HEK293 (cell line): Measurements from ENCODE around the gene CHD2.

Experiments
- CTCF ChIA-PET: fragments of 350-600 bp; formaldehyde crosslinking; extraction: SDS; loops from one replicate; lab custom pipeline; 2021; ENCODE audit warnings: antibody characterized with exemption; lab: Yijun Ruan, JAX
- POLR2A ChIA-PET: fragments of 300-600 bp; formaldehyde crosslinking; extraction: SDS; loops from one replicate; lab custom pipeline; 2020; ENCODE audit warnings: antibody characterized with exemption, inconsistent platforms; lab: Yijun Ruan, JAX
- H3K27ac ChIP-seq: fragments of 200-500 bp; sonication (Bioruptor generic); 2 replicates; pipeline ENCODE4 v1.5.1; 2014; ENCODE audit warnings: low read depth, low read length, control low read depth, inconsistent platforms; ENCODE audit errors: extremely low read depth
- H3K36me3 ChIP-seq, 2 experiments: fragments of 200-500 bp in 1 of 2; sonication (Bioruptor generic) in 1 of 2; 1 replicate in 1 of 2; 2 replicates in 1 of 2; pipeline ENCODE4 v1.5.1; 2014 to 2017; ENCODE audit warnings: inconsistent platforms in 2 of 2, low read length in 2 of 2; ENCODE audit not compliant: control insufficient read depth in 2 of 2, insufficient read depth in 1 of 2
- H3K4me1 ChIP-seq: fragments of 200-500 bp; sonication (Bioruptor generic); 2 replicates; pipeline ENCODE4 v1.5.1; 2014; ENCODE audit warnings: mild to moderate bottlenecking, low read length, inconsistent platforms; ENCODE audit not compliant: control insufficient read depth, insufficient read depth
- H3K4me3 ChIP-seq: 2 replicates; pipeline ENCODE4 v1.5.1; 2011; ENCODE audit warnings: low read depth, mild to moderate bottlenecking, control low read depth, low read length, moderate library complexity
- H3K9me3 ChIP-seq: fragments of 200-500 bp; sonication (Bioruptor generic); 2 replicates; pipeline ENCODE4 v1.5.1; 2014; ENCODE audit warnings: low read depth, low read length, inconsistent platforms; ENCODE audit not compliant: control insufficient read depth, insufficient read depth
- GLIS2 ChIP-seq: fragments of 450-650 bp; formaldehyde crosslinking; IDR thresholded peaks from 2 replicates; pipeline ENCODE4 v1.5.1; 2016; ENCODE audit warnings: missing biosample characterization, missing genetic modification characterization
- MEIS1 ChIP-seq: sonication (generic); formaldehyde crosslinking; IDR thresholded peaks from 2 replicates; pipeline ENCODE4 v1.8.1; 2022; ENCODE audit warnings: missing genetic modification reagents, mild to moderate bottlenecking, borderline replicate concordance
- ZNF114 ChIP-seq: fragments of 450-650 bp; formaldehyde crosslinking; IDR thresholded peaks from 2 replicates; pipeline ENCODE4 v1.5.0; 2017; ENCODE audit warnings: missing biosample characterization, missing genetic modification characterization
- ZNF174 ChIP-seq: fragments of 450-650 bp; formaldehyde crosslinking; IDR thresholded peaks from 2 replicates; pipeline ENCODE4 v1.5.0; 2017; ENCODE audit warnings: missing biosample characterization, mild to moderate bottlenecking, missing genetic modification characterization
- ZNF341 ChIP-seq: fragments of 450-650 bp; formaldehyde crosslinking; IDR thresholded peaks from 2 replicates; pipeline ENCODE4; 2016; ENCODE audit warnings: low read depth, missing biosample characterization, missing genetic modification characterization
- ZNF350 ChIP-seq: fragments of 450-650 bp; formaldehyde crosslinking; IDR thresholded peaks from 2 replicates; pipeline ENCODE4 v1.5.0; 2017; ENCODE audit warnings: missing biosample characterization, mild to moderate bottlenecking, missing genetic modification characterization
- ZNF37A ChIP-seq: fragments of 450-650 bp; IDR thresholded peaks from 2 replicates; pipeline ENCODE4 v1.5.1; 2018; ENCODE audit warnings: missing biosample characterization, missing genetic modification characterization
- ZNF76 ChIP-seq: fragments of 450-650 bp; formaldehyde crosslinking; IDR thresholded peaks from 2 replicates; pipeline ENCODE4; 2016; ENCODE audit warnings: low read depth, missing biosample characterization, missing genetic modification characterization, borderline replicate concordance
- TF ChIP-seq, protein P1 (sequence below): sonication (generic); formaldehyde crosslinking; IDR thresholded peaks from 2 replicates; pipeline ENCODE4 v1.8.1; 2022; ENCODE audit warnings: mild to moderate bottlenecking, moderate library complexity, missing genetic modification reagents
- TF ChIP-seq, protein P2 (sequence below): fragments of 450-650 bp; IDR thresholded peaks from 2 replicates; pipeline ENCODE4 v1.5.1; 2018; ENCODE audit warnings: missing biosample characterization, mild to moderate bottlenecking, missing genetic modification characterization
- TF ChIP-seq, protein P3 (sequence below): fragments of 450-650 bp; formaldehyde crosslinking; IDR thresholded peaks from 2 replicates; pipeline ENCODE4 v1.5.1; 2017; ENCODE audit warnings: missing biosample characterization, missing genetic modification characterization
- TF ChIP-seq, protein P4 (sequence below): fragments of 450-650 bp; formaldehyde crosslinking; IDR thresholded peaks from 2 replicates; pipeline ENCODE4 v1.5.1; 2016; ENCODE audit warnings: missing biosample characterization, missing genetic modification characterization
- TF ChIP-seq, protein P5 (sequence below): fragments of 450-650 bp; formaldehyde crosslinking; IDR thresholded peaks from 2 replicates; pipeline ENCODE4 v1.5.1; 2016; ENCODE audit warnings: missing biosample characterization, missing genetic modification characterization

The CHD2 gene

DNA sequence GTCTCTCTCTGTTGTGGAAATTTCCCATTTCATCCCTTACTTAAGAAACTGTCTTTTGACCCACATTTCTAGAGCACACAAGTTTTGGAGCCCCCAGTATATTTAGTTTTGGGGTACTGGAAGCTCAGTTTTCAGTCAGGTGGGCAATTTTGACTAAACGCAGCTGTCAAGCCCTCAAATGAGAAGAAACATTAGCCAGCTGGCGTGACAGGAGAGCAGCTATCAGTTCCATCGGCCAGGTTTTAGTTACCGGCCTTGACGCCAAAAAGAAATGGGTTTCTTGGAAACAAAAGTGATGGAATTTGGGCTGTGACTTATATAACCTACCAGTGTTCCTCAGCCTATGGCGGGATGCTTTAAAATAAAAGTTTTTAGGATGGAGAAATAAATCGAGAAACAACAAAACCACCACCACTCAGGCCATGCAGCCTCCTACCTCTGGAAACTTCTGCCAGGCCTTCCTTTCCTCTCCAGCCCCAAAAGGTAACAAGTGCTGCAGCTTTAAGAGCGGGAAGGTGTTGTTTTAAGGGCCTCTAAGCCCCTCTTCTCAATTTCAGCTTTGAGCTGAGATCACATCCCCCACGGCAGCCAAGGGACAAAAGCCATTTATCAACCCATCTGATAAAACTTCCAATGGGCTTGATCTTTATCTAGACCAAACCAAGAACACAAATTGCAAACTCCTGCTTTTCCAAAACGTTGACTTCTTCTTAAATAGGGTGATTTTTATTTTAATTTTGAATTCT, 170.6 kb downstream of the CHD2 start:
- H3K4me1 ChIP-seq = peaks cover 51% of the 10 kb centered on the region
- H3K36me3 ChIP-seq = peaks cover 0 to 6% of the 10 kb centered on the region in 2 experiments; a peak in 1 of 3 replicates
- TF ChIP-seq GLIS2 (tag by site-specific recombination) (no peak), ZNF174 (tag by site-specific recombination) (no peak), ZNF350 (tag by site-specific recombination) (no peak), ZNF37A (tag by site-specific recombination) (no peak)
- TF ChIP-seq, protein P1, sequence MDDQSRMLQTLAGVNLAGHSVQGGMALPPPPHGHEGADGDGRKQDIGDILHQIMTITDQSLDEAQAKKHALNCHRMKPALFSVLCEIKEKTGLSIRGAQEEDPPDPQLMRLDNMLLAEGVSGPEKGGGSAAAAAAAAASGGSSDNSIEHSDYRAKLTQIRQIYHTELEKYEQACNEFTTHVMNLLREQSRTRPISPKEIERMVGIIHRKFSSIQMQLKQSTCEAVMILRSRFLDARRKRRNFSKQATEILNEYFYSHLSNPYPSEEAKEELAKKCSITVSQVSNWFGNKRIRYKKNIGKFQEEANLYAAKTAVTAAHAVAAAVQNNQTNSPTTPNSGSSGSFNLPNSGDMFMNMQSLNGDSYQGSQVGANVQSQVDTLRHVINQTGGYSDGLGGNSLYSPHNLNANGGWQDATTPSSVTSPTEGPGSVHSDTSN = no peak
- TF ChIP-seq, protein P2, sequence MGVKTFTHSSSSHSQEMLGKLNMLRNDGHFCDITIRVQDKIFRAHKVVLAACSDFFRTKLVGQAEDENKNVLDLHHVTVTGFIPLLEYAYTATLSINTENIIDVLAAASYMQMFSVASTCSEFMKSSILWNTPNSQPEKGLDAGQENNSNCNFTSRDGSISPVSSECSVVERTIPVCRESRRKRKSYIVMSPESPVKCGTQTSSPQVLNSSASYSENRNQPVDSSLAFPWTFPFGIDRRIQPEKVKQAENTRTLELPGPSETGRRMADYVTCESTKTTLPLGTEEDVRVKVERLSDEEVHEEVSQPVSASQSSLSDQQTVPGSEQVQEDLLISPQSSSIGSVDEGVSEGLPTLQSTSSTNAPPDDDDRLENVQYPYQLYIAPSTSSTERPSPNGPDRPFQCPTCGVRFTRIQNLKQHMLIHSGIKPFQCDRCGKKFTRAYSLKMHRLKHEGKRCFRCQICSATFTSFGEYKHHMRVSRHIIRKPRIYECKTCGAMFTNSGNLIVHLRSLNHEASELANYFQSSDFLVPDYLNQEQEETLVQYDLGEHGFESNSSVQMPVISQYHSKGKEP (tag by site-specific recombination) = no peak
- no peaks in the 10 kb centered on the region for H3K9me3 ChIP-seq
- no peak overlapping the region for H3K4me3 ChIP-seq
- CTCF ChIA-PET = interaction anchor here (0.6 to 4.3 kb wide), 3 partner anchors 11 to 803 kb away, joined by 3 to 25 read pairs (median 3); no protein-coding TSS in a partner anchor
- H3K27ac ChIP-seq = no peak overlapping the region; the same call in none of the 2 replicates
- POLR2A ChIA-PET = interaction anchor here (0.6 kb wide), 2 partner anchors 1128 to 1436 kb away, joined by 4 to 5 read pairs; no protein-coding TSS in a partner anchor

DNA sequence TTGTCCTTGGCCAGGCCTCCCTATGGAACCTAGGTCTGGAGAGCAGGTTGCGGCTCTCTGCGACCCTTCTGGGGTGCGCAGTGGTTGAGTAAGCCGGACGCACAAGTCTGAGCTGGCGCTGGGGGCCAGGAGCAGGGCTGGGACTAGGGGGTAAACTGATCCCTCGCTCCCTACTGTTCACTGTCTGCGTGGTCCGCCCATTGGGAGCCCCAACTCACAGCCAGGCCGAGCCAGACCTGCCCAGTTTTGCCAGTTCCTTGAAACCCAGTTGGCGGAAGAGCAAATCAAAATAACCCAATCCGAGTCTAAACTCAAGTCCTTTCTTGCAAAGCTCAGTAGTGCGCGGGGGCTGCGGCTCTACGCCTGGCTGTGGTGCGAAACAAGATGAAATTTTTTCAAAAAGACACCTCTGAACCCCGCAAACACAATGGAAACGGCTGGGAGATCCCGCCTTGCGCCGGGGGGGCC, 171.4 kb downstream of the CHD2 start:
- Histone ChIP-seq H3K36me3 (no peaks in the 10 kb centered on the region), H3K27ac (no peak overlapping the region; the same call in 1 of the 2 replicates), H3K4me1 (peaks cover 51% of the 10 kb centered on the region), H3K4me3 (peak overlapping the region; percentile 72), H3K9me3 (no peaks in the 10 kb centered on the region)
- POLR2A ChIA-PET = interaction anchor here (0.6 kb wide), 1 partner anchor 339 kb away, joined by 4 read pairs; no protein-coding TSS in a partner anchor
- CTCF ChIA-PET = interaction anchor here (0.6 to 4.3 kb wide), 4 partner anchors 16 to 902 kb away, joined by 3 to 25 read pairs (median 4); no protein-coding TSS in a partner anchor
- 0 out of 2 replicates have a peak, but pooled peaks have one; percentile 57 for TF ChIP-seq ZNF341 (tag by site-specific recombination)
- TF ChIP-seq ZNF76 (tag by site-specific recombination) = no peak
- TF ChIP-seq, protein P3, sequence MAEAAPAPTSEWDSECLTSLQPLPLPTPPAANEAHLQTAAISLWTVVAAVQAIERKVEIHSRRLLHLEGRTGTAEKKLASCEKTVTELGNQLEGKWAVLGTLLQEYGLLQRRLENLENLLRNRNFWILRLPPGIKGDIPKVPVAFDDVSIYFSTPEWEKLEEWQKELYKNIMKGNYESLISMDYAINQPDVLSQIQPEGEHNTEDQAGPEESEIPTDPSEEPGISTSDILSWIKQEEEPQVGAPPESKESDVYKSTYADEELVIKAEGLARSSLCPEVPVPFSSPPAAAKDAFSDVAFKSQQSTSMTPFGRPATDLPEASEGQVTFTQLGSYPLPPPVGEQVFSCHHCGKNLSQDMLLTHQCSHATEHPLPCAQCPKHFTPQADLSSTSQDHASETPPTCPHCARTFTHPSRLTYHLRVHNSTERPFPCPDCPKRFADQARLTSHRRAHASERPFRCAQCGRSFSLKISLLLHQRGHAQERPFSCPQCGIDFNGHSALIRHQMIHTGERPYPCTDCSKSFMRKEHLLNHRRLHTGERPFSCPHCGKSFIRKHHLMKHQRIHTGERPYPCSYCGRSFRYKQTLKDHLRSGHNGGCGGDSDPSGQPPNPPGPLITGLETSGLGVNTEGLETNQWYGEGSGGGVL (tag by site-specific recombination) = no peak
- no peak for TF ChIP-seq ZNF114 (tag by site-specific recombination)
- TF ChIP-seq, protein P4, sequence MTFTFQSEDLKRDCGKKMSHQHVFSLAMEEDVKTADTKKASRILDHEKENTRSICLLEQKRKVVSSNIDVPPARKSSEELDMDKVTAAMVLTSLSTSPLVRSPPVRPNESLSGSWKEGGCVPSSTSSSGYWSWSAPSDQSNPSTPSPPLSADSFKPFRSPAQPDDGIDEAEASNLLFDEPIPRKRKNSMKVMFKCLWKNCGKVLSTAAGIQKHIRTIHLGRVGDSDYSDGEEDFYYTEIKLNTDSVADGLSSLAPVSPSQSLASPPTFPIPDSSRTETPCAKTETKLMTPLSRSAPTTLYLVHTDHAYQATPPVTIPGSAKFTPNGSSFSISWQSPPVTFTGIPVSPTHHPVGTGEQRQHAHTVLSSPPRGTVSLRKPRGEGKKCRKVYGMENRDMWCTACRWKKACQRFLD (tag by site-specific recombination) = no peak
- TF ChIP-seq MEIS1 = no peak
- TF ChIP-seq, protein P5, sequence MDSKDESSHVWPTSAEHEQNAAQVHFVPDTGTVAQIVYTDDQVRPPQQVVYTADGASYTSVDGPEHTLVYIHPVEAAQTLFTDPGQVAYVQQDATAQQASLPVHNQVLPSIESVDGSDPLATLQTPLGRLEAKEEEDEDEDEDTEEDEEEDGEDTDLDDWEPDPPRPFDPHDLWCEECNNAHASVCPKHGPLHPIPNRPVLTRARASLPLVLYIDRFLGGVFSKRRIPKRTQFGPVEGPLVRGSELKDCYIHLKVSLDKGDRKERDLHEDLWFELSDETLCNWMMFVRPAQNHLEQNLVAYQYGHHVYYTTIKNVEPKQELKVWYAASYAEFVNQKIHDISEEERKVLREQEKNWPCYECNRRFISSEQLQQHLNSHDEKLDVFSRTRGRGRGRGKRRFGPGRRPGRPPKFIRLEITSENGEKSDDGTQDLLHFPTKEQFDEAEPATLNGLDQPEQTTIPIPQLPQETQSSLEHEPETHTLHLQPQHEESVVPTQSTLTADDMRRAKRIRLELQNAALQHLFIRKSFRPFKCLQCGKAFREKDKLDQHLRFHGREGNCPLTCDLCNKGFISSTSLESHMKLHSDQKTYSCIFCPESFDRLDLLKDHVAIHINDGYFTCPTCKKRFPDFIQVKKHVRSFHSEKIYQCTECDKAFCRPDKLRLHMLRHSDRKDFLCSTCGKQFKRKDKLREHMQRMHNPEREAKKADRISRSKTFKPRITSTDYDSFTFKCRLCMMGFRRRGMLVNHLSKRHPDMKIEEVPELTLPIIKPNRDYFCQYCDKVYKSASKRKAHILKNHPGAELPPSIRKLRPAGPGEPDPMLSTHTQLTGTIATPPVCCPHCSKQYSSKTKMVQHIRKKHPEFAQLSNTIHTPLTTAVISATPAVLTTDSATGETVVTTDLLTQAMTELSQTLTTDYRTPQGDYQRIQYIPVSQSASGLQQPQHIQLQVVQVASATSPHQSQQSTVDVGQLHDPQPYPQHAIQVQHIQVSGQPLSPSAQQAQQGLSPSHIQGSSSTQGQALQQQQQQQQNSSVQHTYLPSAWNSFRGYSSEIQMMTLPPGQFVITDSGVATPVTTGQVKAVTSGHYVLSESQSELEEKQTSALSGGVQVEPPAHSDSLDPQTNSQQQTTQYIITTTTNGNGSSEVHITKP = no peak
